MM.1S (cell line): ENCODE results near the gene TBRG1.
A peak's percentile ranks its signal among the peaks of the same experiment; 100 is the strongest.

Experiments
- DNase-seq: peaks from one replicate; pipeline ENCODE4 v3.0.0-alpha.2; 2015
- H2AFZ ChIP-seq: fragments of 300-600 bp; sonication (generic); 2 replicates; pipeline ENCODE4 v1.6.0; 2016; ENCODE audit warnings: antibody characterized with exemption, low read length
- H3F3A ChIP-seq: fragments of 300-600 bp; sonication (generic); 2 replicates; pipeline ENCODE4 v1.6.1; 2016; ENCODE audit warnings: mild to moderate bottlenecking, antibody characterized with exemption, low read length, moderate library complexity, mixed read lengths; ENCODE audit not compliant: insufficient read depth
- H3K27ac ChIP-seq: fragments of 300-600 bp; sonication (generic); 2 replicates; pipeline ENCODE4 v1.5.1; 2016; ENCODE audit warnings: mild to moderate bottlenecking, low read length
- H3K27me3 ChIP-seq: fragments of 300-600 bp; sonication (generic); replicated peaks from 2 replicates; pipeline ENCODE4 v1.6.0; 2016; ENCODE audit warnings: low read length; ENCODE audit not compliant: insufficient read depth
- H3K36me3 ChIP-seq: fragments of 300-600 bp; sonication (generic); replicated peaks from 2 replicates; pipeline ENCODE4 v1.6.1; 2016; ENCODE audit warnings: mild to moderate bottlenecking, low read length, mixed read lengths; ENCODE audit not compliant: insufficient read depth
- H3K4me1 ChIP-seq: fragments of 300-600 bp; sonication (generic); 2 replicates; pipeline ENCODE4 v1.6.1; 2016; ENCODE audit warnings: low read length, mixed read lengths
- H3K4me2 ChIP-seq: fragments of 300-600 bp; sonication (generic); 2 replicates; pipeline ENCODE4 v1.6.0; 2016; ENCODE audit warnings: low read depth, low read length
- H3K4me3 ChIP-seq: fragments of 300-600 bp; sonication (generic); 2 replicates; pipeline ENCODE4 v1.5.1; 2016; ENCODE audit warnings: low read length, mixed read lengths
- H3K79me2 ChIP-seq: fragments of 300-600 bp; sonication (generic); 2 replicates; pipeline ENCODE4 v1.6.1; 2016; ENCODE audit warnings: mixed run types, low read length, mixed read lengths
- H3K9ac ChIP-seq: fragments of 300-600 bp; sonication (generic); 2 replicates; pipeline ENCODE4 v1.6.1; 2016; ENCODE audit warnings: low read length, mixed read lengths
- H3K9me2 ChIP-seq: fragments of 300-600 bp; sonication (generic); replicated peaks from 2 replicates; pipeline ENCODE4 v1.6.1; 2016; ENCODE audit warnings: mild to moderate bottlenecking, low read length, mixed read lengths; ENCODE audit not compliant: insufficient read depth
- H3K9me3 ChIP-seq: fragments of 300-600 bp; sonication (generic); replicated peaks from 2 replicates; pipeline ENCODE4 v1.6.1; 2016; ENCODE audit warnings: mild to moderate bottlenecking, low read length, mixed read lengths; ENCODE audit not compliant: insufficient read depth
- H4K20me1 ChIP-seq: fragments of 300-600 bp; sonication (generic); 2 replicates; pipeline ENCODE4 v1.6.1; 2016; ENCODE audit warnings: mild to moderate bottlenecking, low read length, moderate library complexity, mixed read lengths; ENCODE audit not compliant: insufficient read depth
- CTCF ChIP-seq: fragments of 300-600 bp; sonication (generic); IDR thresholded peaks from 2 replicates; pipeline ENCODE4 v1.5.1; 2016; ENCODE audit warnings: antibody characterized with exemption, low read length, mixed read lengths
- EZH2 ChIP-seq: fragments of 300-600 bp; sonication (generic); optimal IDR thresholded peaks from 2 replicates; pipeline ENCODE3; 2017; ENCODE audit warnings: low read depth, mild to moderate bottlenecking, antibody characterized with exemption, low read length, mixed read lengths
- EZH2phosphoT487 ChIP-seq: fragments of 300-600 bp; sonication (generic); IDR thresholded peaks from 2 replicates; pipeline ENCODE4 v1.6.1; 2018; ENCODE audit warnings: antibody characterized with exemption, low read length

Gene TBRG1

DNA sequence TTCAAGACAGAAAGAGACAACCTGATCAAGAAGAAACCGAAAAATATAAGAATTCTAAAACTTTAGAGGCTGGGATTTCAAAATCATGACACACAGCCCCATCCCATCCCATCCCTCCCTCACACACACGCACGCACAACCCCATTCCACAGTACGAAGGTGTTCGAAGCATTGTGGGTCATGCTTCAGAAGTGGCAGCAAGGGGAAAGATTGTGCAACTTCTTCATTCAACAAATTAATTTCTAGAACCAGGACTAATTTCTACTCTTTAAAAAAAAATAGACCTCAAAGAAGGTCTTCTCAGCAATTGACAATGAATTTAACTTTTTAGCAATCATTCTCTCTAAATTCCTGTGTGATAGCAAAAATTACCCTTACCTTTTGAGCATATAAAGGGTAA lies 51.9 kb downstream of the TBRG1 start:
- H3K79me2 ChIP-seq: 0 out of 2 replicates have a peak, but pooled peaks cover 4% of the 10 kb centered on the region
- H3K4me3 ChIP-seq: peak overlapping the region; percentile 85
- H3K9ac ChIP-seq: no peak overlapping the region
- H3K27ac ChIP-seq: no peak overlapping the region
- H3K27me3 ChIP-seq: no peaks in the 10 kb centered on the region
- H3K4me1 ChIP-seq: peaks cover 29% of the 10 kb centered on the region
- H2AFZ ChIP-seq: peak overlapping the region; percentile 63; the same call in 1 of the 2 replicates
- TF ChIP-seq CTCF (no peak), EZH2phosphoT487 (no peak), EZH2 (no peak)
- no peaks in the 10 kb centered on the region for H4K20me1 ChIP-seq
- no peaks in the 10 kb centered on the region for H3K36me3 ChIP-seq
- H3K4me2 ChIP-seq: peak overlapping the region; percentile 67; the same call in 1 of the 2 replicates
- H3K9me2 ChIP-seq: no peaks in the 10 kb centered on the region
- no peaks in the 10 kb centered on the region for H3K9me3 ChIP-seq
- DNase-seq: no peak
- H3F3A ChIP-seq: peaks cover 17% of the 10 kb centered on the region

- no peak for DNase-seq
Observed at GRCh38 chr11:124676386-124676785, 53.7 kb downstream of the TBRG1 start.

GRCh38 chr11:124678416-124678815 lies 55.8 kb downstream of the TBRG1 start:
- Histone ChIP-seq H2AFZ (no peak overlapping the region), H3K4me3 (no peak overlapping the region), H3K79me2 (0 out of 2 replicates have a peak, but pooled peaks cover under 1% of the 10 kb centered on the region), H4K20me1 (no peaks in the 10 kb centered on the region), H3K9me2 (no peaks in the 10 kb centered on the region), H3K4me1 (0 out of 2 replicates have a peak, but pooled peaks cover 4% of the 10 kb centered on the region), H3K4me2 (no peak overlapping the region), H3K9ac (no peak overlapping the region), H3F3A (no peaks in the 10 kb centered on the region), H3K36me3 (no peaks in the 10 kb centered on the region), H3K9me3 (no peaks in the 10 kb centered on the region), H3K27me3 (no peaks in the 10 kb centered on the region), H3K27ac (no peak overlapping the region)
- TF ChIP-seq EZH2 (no peak), CTCF (no peak), EZH2phosphoT487 (no peak)
- no peak for DNase-seq

More at GRCh38 chr11:124676386-124676785, 53.7 kb downstream of the TBRG1 start:
- Histone ChIP-seq H3K79me2 (0 out of 2 replicates have a peak, but pooled peaks cover 4% of the 10 kb centered on the region), H3K9ac (no peak overlapping the region), H3K9me3 (no peaks in the 10 kb centered on the region), H2AFZ (no peak overlapping the region; the same call in 1 of the 2 replicates), H3K27ac (no peak overlapping the region), H4K20me1 (no peaks in the 10 kb centered on the region), H3K27me3 (no peaks in the 10 kb centered on the region), H3K4me1 (peaks cover 12% of the 10 kb centered on the region; the same call in 1 of the 2 replicates), H3F3A (peaks cover 6% of the 10 kb centered on the region), H3K9me2 (no peaks in the 10 kb centered on the region), H3K4me3 (no peak overlapping the region), H3K36me3 (no peaks in the 10 kb centered on the region), H3K4me2 (no peak overlapping the region)
- TF ChIP-seq EZH2phosphoT487 (no peak), CTCF (no peak), EZH2 (no peak)
